HG02943 (cell line): Measurements from ENCODE around the gene NUBP2.

Experiments
- ATAC-seq: cut with Tn5 transposase; IDR thresholded peaks from one replicate; pipeline ENCODE4 v1.9.1; 2021; ENCODE audit warnings: mild to moderate bottlenecking, low read depth, moderate library complexity; ENCODE audit not compliant: unreplicated experiment

Gene NUBP2

DNA sequence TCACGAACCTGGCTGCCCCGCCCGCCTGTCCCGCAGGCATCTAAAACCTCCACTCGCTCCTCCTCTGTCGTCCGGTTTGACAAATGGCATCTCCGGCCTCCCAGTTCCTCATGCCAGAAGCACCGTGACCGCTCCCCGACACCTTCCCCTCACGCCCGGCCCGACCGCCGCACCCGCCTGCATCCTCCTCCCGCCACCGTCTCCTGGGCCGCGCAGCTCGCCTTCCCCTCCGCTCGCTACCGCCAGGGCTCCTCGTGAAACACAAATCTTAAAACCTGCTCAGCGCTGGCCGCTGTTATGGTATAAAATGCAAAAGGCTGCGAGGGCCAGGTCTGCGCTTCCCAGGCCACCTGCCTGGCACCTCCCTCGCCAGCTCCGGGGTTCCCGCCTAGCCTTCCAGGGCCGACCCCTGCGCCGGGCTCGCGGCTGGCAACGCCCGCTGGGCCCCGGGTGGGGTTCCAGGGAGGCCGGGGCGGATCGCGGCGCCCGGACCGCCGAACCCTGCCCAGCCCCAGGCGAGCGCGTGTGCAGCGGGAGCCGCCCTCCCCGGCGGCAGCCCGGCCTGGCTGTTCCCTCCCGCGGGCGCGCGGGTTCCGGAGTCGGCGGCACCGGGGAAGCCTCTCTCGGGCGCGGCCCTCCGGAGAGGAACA is 877 bp upstream of the NUBP2 start:
- ATAC-seq, result peak; percentile 2

GRCh38 chr16:1784977-1785845 is 2.5 kb downstream of the NUBP2 start:
- no peak for ATAC-seq

DNA sequence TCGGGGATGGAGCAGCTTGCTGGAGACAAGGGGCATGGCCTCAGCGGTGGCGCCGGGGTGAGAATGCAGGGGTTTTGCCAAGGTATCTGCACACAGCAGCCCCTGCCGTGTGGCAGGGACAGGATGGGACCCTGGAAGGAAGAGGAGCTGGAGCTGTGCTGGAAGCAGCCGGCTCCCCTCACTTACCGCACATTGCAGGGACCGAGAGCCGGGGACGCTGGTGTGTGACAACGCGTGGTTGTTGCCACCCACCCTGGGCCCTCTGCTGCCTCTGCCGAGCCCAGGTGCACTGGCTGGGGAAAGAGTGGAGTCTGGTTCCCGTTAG is 3.0 kb downstream of the NUBP2 start:
- no peak for ATAC-seq

DNA sequence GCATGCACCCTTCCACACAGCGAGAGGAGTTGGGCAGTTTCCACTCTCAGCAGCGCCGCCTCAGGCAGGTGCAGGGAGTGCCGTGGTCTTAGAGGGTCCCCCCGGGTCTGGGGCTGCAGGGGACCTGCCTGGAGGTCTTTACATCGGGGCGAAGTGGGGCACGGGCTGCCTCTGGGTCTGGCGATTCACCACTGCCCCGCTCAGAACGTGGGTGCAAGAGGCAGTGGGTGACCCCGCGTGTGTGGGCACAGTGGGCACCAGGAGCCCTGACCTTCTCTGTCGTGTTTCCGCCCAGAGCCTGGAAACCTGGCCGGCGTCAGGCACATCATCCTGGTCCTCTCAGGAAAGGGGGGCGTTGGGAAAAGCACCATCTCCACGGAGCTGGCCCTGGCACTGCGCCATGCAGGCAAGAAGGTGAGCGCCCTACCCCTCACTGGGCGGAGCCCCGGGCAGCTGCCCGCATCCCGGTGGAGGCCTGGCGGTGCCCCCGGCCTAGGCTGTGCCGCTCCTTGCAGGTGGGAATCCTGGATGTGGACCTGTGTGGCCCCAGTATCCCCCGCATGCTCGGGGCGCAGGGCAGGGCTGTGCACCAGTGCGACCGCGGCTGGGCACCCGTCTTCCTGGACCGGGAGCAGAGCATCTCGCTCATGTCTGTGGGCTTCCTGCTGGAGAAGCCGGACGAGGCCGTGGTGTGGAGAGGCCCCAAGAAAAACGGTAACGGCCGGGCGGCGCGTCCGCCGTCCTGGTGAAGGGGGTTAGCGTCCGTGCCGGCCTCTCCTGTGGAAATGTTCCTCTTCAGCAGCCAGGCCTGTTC is 3.7 kb downstream of the NUBP2 start:
- ATAC-seq, result no peak

DNA sequence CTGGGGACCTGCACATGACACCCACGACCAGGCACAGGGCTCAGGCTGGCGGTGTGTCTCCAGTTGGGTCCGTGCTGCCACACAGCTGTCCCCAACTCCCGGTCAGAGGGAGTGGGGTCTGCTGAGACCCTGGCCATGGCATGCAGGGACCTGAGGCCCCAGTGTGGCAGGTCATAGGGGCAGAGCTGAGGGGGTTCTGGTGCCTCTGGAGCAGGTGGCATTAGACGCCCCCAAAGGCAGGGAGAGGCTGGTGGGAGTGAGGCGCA is 4.2 kb downstream of the NUBP2 start:
- no peak for ATAC-seq

- no peak for ATAC-seq
These were observed 4.7 kb downstream of the NUBP2 start for GRCh38 chr16:1787322-1788094.

GRCh38 chr16:1788095-1788707 is 5.4 kb downstream of the NUBP2 start:
- no peak for ATAC-seq

GRCh38 chr16:1788708-1789100 is 5.9 kb downstream of the NUBP2 start:
- no peak for ATAC-seq

- ATAC-seq, result no peak
These were observed 6.9 kb downstream of the NUBP2 start for GRCh38 chr16:1789643-1790045.

GRCh38 chr16:1790261-1790610 is 7.5 kb downstream of the NUBP2 start:
- ATAC-seq, result no peak

DNA sequence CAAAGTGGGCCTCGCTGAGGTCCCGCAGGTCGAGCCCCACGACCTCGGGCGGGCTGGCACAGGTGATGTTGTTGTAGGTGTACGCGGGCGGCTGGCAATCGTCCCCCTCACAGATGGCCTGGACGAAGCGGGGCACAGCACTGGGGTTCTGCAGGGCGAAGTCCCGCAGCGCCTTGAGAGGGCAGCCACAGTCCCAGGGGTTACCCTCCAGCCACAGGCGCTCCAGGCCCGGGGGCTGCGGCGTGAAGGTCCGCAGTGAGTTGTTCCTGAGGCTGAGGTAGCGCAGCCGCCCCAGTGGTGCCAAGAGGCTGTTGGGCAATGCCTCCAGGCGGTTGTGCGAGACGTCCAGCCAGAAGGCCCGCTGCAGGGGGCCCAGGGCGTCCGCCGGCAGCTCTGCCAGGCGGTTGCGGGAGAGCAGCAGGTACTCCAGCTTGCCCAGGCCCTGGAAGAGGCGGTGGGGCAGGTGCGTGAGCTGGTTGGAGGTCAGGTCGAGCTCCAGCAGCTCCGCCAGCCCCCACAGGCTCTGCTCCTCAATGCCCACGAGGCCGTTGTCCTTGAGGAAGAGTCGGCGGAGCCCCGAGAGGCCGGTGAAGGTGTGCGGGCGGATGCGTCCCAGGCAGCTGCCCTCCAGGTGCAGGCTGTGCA is 8.0 kb downstream of the NUBP2 start:
- no peak for ATAC-seq

DNA sequence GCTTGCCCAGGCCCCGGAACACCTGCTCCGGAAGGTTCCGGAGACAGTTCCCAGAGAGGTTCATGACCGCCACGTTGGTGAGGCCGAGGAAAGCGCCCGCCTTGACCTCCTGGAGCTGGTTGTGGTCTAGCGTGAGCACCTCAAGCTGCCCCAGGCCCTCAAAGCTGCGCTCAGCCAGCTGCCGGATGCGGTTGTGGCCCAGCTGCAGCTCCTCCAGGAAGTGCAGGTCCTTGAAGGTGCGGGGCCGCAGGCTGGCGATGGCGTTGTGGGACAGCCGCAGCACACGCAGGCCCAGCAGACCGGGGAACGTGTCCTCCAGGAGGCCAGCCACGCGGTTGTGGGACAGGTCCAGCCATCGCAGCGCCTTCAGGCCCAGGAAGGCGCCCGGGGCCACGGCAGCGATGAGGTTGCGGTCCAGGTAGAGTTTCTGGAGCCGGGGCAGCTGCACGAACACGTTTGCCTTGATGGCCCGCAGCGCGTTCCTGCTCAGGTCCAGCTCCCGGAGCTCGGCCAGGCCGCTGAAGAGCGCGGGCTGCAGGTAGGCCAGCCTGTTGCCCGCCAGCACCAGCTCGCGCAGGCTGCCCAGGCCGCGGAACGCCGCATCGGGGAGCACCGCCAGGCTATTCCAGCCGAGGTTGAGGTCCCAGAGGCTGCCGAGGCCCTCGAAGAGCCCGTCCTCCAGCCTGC is 8.6 kb downstream of the NUBP2 start:
- no peak for ATAC-seq

- no peak for ATAC-seq
These were observed 9.4 kb downstream of the NUBP2 start for GRCh38 chr16:1791943-1792812.

GRCh38 chr16:1792836-1793577 is 10.2 kb downstream of the NUBP2 start:
- no peak for ATAC-seq

GRCh38 chr16:1793578-1794220 is 10.9 kb downstream of the NUBP2 start, which contains the start of gene IGFALS:
IGFALS (minus strand) TSS chr16:1793705; CDS start chr16:1793652, 53 bp downstream.
- no peak for ATAC-seq

GRCh38 chr16:1794221-1794871 is 11.6 kb downstream of the NUBP2 start:
- ATAC-seq, result no peak
